PC-3 (cell line): ENCODE results near the gene KCTD2.
"Not testable (repeated sequence)": the region's sequence is repeated elsewhere in the genome, so short reads cannot be mapped to it uniquely, and the experiment has no call there.

Experiments
- EZH2 ChIP-seq: fragments of 300-600 bp; sonication (generic); IDR thresholded peaks from one replicate; pipeline ENCODE4 v1.6.1; 2017; ENCODE audit warnings: antibody characterized with exemption, mild to moderate bottlenecking, low read length; ENCODE audit not compliant: unreplicated experiment
- TF ChIP-seq, protein P1 (sequence below): fragments of 300-600 bp; sonication (generic); conservative IDR thresholded peaks from 2 replicates; pipeline ENCODE4 v1.5.1; 2017; ENCODE audit warnings: antibody characterized with exemption, low read depth, mild to moderate bottlenecking, low read length

DNA sequence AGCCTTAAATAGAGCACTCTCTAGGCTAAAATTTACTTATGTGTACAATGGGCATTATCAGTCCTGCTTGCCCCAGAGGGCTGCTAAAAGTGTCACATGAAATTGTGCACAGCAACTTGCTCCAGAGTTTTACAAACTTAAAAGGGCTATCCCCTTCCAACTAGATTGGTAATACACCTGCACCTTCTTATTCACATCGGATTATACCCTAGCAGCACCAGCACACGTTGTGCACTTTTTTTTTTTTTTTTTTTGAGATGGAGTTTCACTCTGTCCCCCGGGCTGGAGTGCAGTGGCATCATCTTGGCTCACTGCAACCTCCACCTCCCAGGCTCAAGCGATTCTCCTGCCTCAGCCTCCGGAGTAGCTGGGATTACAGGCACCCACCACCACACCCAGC is 3.2 kb upstream of the KCTD2 start:
- TF ChIP-seq, protein P1, sequence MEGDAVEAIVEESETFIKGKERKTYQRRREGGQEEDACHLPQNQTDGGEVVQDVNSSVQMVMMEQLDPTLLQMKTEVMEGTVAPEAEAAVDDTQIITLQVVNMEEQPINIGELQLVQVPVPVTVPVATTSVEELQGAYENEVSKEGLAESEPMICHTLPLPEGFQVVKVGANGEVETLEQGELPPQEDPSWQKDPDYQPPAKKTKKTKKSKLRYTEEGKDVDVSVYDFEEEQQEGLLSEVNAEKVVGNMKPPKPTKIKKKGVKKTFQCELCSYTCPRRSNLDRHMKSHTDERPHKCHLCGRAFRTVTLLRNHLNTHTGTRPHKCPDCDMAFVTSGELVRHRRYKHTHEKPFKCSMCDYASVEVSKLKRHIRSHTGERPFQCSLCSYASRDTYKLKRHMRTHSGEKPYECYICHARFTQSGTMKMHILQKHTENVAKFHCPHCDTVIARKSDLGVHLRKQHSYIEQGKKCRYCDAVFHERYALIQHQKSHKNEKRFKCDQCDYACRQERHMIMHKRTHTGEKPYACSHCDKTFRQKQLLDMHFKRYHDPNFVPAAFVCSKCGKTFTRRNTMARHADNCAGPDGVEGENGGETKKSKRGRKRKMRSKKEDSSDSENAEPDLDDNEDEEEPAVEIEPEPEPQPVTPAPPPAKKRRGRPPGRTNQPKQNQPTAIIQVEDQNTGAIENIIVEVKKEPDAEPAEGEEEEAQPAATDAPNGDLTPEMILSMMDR: not testable (repeated sequence)
- TF ChIP-seq EZH2: not testable (repeated sequence)
